LNCaP clone FGC (cell line): ENCODE data around the gene COX10.

Experiments
- DNase-seq: peaks from one replicate; pipeline ENCODE4 v3.0.0-alpha.2; 2011; ENCODE audit warnings: low read depth
- H3K4me3 ChIP-seq: 2 replicates; pipeline ENCODE4 v1.5.1; 2011; ENCODE audit warnings: mild to moderate bottlenecking, low read depth, low read length, control low read depth
- TF ChIP-seq, protein P1 (sequence below): IDR thresholded peaks from 2 replicates; pipeline ENCODE4 v1.5.1; 2012; ENCODE audit warnings: mild to moderate bottlenecking; ENCODE audit not compliant: control insufficient read depth, insufficient read depth; ENCODE audit errors: extremely low read depth

COX10 gene

DNA sequence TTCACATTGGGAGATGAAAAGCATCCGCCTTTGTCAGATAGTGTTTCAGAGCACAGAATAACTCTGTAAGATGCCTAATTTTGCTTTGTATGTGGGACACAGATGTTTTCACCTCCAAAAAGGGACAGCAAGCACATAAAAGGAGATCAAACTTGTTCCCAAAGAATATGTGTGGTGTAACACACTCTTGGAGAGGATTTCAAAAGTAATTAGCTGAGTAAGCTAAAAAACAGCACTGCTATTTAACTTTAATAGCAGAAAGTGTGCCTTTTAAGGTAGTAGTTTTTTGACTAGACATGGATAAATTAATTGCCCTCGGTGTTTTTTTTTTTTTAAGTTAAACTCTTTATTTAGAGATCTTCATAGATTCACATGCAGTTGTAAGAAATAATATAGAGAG is 65.2 kb downstream of the COX10 start:
- H3K4me3 ChIP-seq = no peak overlapping the region
- no peak for DNase-seq
- TF ChIP-seq, protein P1, sequence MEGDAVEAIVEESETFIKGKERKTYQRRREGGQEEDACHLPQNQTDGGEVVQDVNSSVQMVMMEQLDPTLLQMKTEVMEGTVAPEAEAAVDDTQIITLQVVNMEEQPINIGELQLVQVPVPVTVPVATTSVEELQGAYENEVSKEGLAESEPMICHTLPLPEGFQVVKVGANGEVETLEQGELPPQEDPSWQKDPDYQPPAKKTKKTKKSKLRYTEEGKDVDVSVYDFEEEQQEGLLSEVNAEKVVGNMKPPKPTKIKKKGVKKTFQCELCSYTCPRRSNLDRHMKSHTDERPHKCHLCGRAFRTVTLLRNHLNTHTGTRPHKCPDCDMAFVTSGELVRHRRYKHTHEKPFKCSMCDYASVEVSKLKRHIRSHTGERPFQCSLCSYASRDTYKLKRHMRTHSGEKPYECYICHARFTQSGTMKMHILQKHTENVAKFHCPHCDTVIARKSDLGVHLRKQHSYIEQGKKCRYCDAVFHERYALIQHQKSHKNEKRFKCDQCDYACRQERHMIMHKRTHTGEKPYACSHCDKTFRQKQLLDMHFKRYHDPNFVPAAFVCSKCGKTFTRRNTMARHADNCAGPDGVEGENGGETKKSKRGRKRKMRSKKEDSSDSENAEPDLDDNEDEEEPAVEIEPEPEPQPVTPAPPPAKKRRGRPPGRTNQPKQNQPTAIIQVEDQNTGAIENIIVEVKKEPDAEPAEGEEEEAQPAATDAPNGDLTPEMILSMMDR = no peak

DNA sequence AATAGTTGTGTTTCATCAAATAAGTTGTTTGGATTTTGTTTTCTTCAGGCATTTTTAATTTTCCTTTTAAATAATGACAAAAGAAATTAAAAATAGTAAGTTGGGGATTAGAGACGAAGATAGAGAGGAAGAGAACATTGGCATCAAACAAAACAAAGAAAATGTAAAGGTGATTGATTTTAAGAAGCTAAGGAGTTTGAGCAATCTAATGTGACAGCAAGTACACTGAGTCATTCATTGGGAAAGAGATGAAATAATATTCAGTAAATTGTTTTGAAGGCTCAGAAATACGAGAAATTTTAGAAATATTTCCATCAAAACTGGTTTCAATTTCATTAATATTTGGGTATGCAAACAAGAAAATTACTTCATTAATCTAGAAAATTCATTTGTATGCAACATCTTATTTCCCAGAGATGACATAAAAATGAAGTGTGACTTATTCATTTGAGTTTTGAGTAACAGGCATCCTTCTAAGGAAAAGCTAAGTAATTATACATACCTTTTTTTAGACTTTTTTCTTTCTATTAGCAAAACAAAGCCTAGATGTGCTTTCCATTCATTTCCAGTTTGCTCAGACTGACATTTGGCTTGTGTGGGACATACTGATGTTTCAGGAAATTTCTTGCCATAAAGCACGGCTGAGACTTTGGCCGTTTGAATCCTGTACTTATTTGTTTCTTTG is 66.7 kb downstream of the COX10 start:
- TF ChIP-seq, protein P1 = no peak
- H3K4me3 ChIP-seq = no peak overlapping the region
- DNase-seq = no peak

DNA sequence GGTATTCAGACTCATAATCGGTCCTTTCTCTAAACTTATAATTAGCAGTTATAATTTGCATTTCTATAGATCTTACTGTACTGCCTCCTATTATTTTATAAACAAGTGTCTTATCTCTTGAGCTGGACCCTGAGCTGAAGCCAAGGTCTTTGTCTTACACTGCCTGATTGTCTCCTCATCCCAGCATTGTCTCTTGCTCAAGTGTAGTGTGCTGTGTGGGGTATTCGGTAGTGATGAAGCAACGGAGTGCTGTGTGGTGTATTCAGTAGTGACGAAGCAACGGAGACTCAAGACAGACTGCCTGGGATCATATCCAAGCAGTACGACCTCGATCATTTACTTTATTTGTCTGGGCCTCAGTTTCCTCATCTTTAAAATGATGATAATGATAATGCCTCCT is 69.3 kb downstream of the COX10 start:
- no peak for DNase-seq
- H3K4me3 ChIP-seq = no peak overlapping the region
- TF ChIP-seq, protein P1 = no peak

DNA sequence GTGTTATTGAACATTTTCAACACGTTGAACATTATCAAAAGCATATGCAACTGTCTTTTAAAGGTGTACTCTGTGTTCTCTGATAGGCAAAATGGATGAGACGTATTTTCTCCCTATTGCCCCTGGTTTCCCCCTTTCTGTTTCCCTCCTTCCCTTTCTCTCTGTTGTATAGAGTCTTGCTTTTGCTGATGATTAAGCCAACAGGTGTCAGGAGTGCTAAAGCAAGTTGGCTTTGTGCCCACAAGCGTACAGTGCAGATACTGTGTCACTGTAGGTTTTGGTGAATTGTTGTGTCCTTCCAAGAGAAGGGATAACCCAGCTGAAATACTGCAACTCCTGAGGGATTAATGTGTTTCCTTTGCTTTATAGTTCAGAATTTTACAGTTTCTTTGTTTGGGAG is 74.4 kb downstream of the COX10 start:
- peak; percentile 8 for DNase-seq
- TF ChIP-seq, protein P1 = no peak
- no peak overlapping the region for H3K4me3 ChIP-seq

DNA sequence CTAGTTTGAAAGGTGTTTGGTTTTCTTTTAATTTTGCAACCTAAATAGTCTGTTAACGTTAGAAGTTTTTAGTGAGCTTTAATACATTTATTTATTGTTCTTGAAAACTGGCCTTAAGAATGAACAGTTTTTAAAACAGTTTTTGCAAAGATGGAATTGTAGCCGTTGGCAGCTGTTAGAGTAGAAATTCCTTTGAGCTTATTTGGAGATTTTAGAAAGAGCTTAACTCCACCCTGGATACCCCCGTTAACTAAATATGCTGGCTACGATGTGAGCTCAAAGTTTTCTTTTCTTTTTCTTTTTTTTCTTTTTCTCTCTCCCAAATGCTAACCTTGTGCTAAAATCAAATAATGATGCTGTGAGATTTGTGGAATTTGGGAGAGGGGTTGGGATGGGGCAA is 75.2 kb downstream of the COX10 start:
- DNase-seq = no peak
- TF ChIP-seq, protein P1 = no peak
- no peak overlapping the region for H3K4me3 ChIP-seq

DNA sequence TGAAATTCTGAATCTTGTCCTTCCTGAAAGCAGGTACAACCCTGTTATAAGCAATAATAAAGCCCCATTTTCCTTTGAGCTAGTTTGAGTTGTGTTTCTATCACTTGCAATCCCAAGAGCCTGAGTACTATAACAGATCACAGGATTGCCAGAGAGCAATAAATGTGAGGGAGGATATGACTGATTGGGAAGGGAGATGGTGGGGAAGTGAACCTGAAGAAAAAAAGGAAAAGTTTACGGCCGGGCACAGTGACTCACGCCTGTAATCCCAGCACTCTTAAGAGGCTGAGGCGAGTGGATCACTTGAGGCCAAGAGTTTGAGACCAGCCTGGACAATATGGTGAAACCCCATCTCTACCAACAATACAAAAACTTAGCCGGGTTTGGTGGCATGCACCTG is 80.4 kb downstream of the COX10 start:
- no peak overlapping the region for H3K4me3 ChIP-seq
- no peak for DNase-seq
- TF ChIP-seq, protein P1 = no peak

DNA sequence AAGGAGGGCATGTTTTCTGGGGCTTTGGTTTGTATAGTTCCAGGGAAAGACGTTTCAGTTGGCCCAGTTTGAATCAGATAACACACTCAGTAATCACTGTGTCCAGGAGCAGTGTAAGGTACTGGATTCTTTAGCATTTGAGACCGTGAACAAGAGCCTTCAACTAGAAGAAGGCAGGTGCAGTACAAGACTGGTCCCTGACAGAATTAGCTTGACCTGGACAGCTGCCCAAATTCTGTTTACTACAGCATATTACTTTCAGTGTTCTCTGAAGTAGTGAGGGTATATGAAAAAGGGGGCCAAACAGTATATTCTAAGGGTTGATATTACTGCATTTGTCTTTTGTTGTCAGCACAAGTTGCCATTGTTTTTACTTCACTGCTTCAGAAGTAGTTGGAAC is 81.3 kb downstream of the COX10 start:
- DNase-seq = no peak
- H3K4me3 ChIP-seq = no peak overlapping the region
- TF ChIP-seq, protein P1 = no peak
